GM12874 (cell line): ENCODE results near the gene ABHD6.

Experiments
- TF ChIP-seq, protein P1 (sequence below): IDR thresholded peaks from 2 replicates; pipeline ENCODE4 v1.5.1; 2011; ENCODE audit warnings: low read depth, mild to moderate bottlenecking, control low read depth, low read length, moderate library complexity; ENCODE audit not compliant: insufficient read depth

Gene ABHD6

DNA sequence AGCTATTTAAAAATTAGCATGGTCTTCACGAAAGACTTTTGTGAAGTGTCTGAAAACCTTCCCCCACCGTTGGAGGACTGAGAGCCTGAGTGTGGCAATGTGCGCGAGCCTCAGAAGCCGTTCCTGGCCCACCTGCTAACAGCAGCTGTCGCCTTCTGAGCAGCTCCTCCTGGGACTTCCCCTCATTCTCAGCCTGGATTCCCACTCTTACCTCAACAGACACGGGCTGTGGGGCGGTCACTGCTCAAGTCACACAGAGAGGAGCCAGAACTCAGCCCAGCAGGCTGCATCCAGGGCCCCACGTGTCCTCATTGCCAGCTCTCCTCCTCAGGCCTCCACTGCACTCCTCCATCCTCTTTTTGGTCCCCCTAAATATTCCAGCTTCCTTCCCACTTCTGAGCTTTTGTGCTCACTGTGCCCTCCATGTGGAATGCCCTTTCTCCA lies 34.7 kb upstream of the ABHD6 start:
- TF ChIP-seq, protein P1, sequence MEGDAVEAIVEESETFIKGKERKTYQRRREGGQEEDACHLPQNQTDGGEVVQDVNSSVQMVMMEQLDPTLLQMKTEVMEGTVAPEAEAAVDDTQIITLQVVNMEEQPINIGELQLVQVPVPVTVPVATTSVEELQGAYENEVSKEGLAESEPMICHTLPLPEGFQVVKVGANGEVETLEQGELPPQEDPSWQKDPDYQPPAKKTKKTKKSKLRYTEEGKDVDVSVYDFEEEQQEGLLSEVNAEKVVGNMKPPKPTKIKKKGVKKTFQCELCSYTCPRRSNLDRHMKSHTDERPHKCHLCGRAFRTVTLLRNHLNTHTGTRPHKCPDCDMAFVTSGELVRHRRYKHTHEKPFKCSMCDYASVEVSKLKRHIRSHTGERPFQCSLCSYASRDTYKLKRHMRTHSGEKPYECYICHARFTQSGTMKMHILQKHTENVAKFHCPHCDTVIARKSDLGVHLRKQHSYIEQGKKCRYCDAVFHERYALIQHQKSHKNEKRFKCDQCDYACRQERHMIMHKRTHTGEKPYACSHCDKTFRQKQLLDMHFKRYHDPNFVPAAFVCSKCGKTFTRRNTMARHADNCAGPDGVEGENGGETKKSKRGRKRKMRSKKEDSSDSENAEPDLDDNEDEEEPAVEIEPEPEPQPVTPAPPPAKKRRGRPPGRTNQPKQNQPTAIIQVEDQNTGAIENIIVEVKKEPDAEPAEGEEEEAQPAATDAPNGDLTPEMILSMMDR: no peak

DNA sequence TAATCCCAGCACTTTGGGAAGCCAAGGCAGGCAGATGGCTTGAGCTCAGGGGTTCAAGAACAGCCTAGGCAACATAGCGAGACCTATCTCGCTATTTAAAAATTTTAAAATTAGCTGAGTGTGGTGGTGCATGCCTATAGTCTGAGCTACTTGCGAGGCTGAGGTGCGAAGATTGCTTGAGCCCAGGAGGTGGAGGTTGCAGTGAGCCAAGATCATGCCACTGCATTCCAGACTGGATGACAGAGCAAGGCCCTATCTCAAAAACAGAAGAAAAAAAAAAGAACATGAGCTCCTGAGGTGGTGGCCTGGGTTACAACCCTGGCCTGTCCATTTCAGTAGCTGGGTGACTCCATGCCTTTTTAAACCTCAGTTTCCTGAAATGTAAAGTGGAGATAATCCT lies 34.1 kb upstream of the ABHD6 start:
- TF ChIP-seq, protein P1: no peak

DNA sequence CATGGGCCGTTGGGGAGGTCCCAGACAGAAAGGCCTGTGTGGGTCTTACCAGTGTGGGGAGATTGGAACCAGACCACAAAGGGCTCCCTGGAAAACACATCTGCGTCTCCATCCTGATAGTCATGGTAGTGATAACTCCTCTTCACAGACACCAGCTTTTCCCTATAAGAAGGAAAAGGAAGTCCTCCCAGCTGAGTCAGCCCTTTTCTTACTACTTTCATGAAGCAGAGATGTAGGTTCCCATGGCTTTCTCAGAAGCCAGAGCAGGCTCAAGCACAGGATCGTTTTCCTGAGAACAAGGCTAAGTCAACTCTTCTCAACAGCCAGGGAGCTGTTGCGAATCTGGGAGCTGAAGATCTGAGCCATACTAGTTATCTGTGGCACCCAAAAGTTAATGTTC lies 32.9 kb upstream of the ABHD6 start:
- TF ChIP-seq, protein P1: no peak

DNA sequence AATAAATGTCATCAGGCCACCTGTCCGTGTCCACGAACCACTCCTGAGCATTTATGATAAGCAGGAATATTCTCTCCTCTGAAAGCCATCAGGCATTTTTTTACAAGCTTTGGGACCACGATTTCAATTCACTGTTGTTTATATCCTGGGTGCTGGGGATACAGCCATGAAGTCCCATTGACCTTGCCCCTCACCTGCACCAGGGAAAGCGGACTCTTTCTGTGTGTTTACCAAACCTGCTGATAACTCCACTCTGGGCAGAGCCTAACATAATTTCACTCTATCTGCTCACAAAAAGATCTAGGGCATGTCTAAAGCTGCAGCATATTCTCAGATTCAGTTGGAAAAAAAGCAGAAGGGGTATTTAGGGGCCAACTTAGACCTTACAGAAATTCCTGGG lies 31.6 kb upstream of the ABHD6 start:
- TF ChIP-seq, protein P1: no peak

DNA sequence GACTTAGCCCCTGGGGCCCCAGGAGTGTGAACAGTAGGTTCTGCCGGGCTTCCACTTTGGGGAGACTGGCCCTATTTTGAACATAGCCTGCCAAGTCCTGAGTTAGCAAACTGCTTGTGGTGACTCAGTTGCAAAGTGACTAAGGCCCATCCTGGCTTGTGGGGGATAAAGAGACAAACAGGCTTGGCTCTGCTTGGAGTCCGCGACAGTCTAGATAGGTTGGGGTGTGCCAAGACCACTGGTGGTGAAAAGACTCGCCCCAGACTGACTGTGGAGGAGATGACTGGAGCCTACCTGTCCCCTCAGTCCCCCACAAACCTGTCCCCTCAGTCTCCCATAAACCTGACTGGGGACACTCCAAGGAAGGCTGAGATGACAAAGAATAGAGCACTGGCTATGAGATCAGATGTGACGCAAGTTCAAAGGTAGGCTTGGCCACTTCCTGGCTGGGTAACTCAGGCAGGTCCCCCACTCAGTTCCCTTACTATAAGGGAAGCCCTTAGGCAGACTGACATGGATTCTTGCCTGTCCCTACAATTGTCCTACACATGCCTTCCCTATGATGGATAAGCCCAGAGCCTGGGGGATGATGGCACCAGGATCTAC lies 31.1 kb upstream of the ABHD6 start:
- TF ChIP-seq, protein P1: no peak

DNA sequence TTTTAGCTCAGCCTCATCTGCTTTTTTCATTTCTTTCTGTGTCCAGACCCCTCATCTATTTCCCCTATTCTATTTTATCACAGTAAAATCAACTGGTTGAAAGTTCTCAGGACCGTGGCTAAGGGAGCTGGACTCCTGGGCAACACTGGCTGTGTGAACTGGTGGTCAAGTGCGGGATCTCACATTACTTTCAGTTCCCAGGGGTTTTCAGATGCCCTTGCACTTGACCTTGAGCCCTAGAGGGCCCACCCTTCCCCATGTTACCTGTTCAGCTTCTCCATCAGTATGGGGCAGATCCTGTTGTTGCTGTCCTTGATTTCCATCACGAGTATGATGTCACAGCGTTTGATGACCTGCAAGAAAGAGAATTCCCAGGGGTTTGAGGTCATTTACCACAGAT lies 29.6 kb upstream of the ABHD6 start:
- TF ChIP-seq, protein P1: no peak

DNA sequence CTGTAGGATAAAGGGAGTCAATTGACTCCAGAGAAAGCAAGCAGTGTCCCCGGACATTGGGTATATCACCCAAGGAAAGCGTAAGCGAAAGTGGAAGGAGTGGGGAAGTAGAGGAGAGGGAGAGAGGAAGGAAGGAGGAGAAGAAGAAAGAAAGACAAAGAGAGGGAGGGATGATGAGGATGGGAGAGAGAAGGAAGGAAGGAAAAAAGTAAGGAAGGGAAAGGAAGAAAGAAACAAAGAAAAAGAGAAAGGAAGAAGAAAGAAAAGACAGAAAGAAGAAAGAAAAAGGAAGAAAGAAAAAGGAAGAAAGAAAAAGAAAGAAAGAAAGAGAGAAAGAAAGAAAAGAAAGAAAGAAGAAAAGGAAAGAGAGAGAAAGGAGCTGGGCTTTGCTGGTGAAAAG lies 27.7 kb upstream of the ABHD6 start:
- TF ChIP-seq, protein P1: no peak
